HCT116 (cell line): Measurements from ENCODE around the gene OR8A1. TPM values are rescaled to one million over a fixed set of nuclear protein-coding genes. Genes with fewer than 3 reads are reported as not detected.

ENCODE experiments used
- ATAC-seq: fragments of 200-7000 bp; cut with Tn5 transposase; 2 replicates; pipeline ENCODE4 v1.9.1; 2020; ENCODE audit warnings: mild to moderate bottlenecking, moderate library complexity
- BruUV-seq: library from RNA; stranded (reverse); fragments of 400-500 nt; replicated peaks from 2 replicates; lab custom pipeline; 2021; lab: Mats Ljungman, UMichigan
- CTCF ChIA-PET: fragments of 300-600 bp; sonication (Branson Sonifier 250); formaldehyde crosslinking; loops from one replicate; lab custom pipeline; 2021; ENCODE audit warnings: antibody characterized with exemption; lab: Charles Lee
- POLR2A ChIA-PET: fragments of 300-600, 350-600 bp; sonication (Branson Sonifier 250); formaldehyde crosslinking; loops from one replicate; lab custom pipeline; 2021; ENCODE audit warnings: antibody characterized with exemption; lab: Charles Lee
- RAD21 ChIA-PET, 2 experiments: fragments of 300-600 bp; sonication (Branson Sonifier 250); formaldehyde crosslinking; loops; one replicate each; lab custom pipeline; 2023; ENCODE audit warnings: low total read pairs in 2 of 2; ENCODE audit not compliant: uncharacterized antibody in 2 of 2, unreplicated experiment in 2 of 2, low non-redundant PET in 1 of 2; lab: Charles Lee
- DNase-seq: peaks from one replicate; pipeline ENCODE4 v3.0.0-alpha.2; 2010; ENCODE audit warnings: low read depth, low spot score
- H2AFZ ChIP-seq: fragments of 200-600 bp; shearing (Covaris generic), sonication (generic); 2 replicates; pipeline ENCODE4 v1.6.1; 2017; ENCODE audit warnings: low read depth, mixed run types, mixed read lengths, antibody characterized with exemption, low read length; ENCODE audit not compliant: poor library complexity, severe bottlenecking
- H3K27ac ChIP-seq: 2 replicates; pipeline ENCODE4 v1.5.1; 2012; ENCODE audit warnings: low read depth, low read length
- H3K27me3 ChIP-seq: fragments of 200-600 bp; sonication (generic); 2 replicates; pipeline ENCODE4 v1.6.1; 2016; ENCODE audit warnings: mixed run types, low read length, mixed read lengths; ENCODE audit not compliant: insufficient read depth
- H3K36me3 ChIP-seq, 2 experiments: fragments of 200-500 bp in 1 of 2; fragments of 200-600 bp in 1 of 2; sonication (Bioruptor generic) in 1 of 2; sonication (generic) in 1 of 2; 2 replicates each; pipeline versions ENCODE4 v1.5.1 to v1.6.1; 2014 to 2016; ENCODE audit warnings: low read length in 2 of 2, inconsistent platforms in 1 of 2, mixed read lengths in 1 of 2, mixed run types in 1 of 2; ENCODE audit not compliant: insufficient read depth in 2 of 2, control insufficient read depth in 1 of 2
- H3K4me1 ChIP-seq, 2 experiments: fragments of 200-600 bp in 1 of 2; sonication (generic) in 1 of 2; 2 replicates each; pipeline versions ENCODE4 v1.5.1 to v1.6.1; 2012 to 2017; ENCODE audit warnings: low read length in 2 of 2, inconsistent platforms in 1 of 2, mild to moderate bottlenecking in 1 of 2, mixed read lengths in 1 of 2, mixed run types in 1 of 2, moderate library complexity in 1 of 2; ENCODE audit not compliant: insufficient read depth in 2 of 2, control insufficient read depth in 1 of 2
- H3K4me2 ChIP-seq: fragments of 200-600 bp; sonication (generic); 2 replicates; pipeline ENCODE4 v1.6.1; 2017; ENCODE audit warnings: mixed run types, low read length, mixed read lengths
- H3K4me3 ChIP-seq, 2 experiments: fragments of 200-600 bp in 1 of 2; sonication (generic) in 1 of 2; replicated peaks in 1 of 2; 2 replicates each; pipeline ENCODE4 v1.5.1; 2011 to 2016; ENCODE audit warnings: low read length in 2 of 2, control low read depth in 1 of 2, low read depth in 1 of 2, mild to moderate bottlenecking in 1 of 2, mixed read lengths in 1 of 2, mixed run types in 1 of 2
- H3K79me2 ChIP-seq: fragments of 200-600 bp; sonication (generic); 2 replicates; pipeline ENCODE4 v1.6.1; 2017; ENCODE audit warnings: mild to moderate bottlenecking, mixed run types, low read length, moderate library complexity, mixed read lengths; ENCODE audit not compliant: insufficient read depth
- H3K9ac ChIP-seq: fragments of 200-600 bp; sonication (generic); 2 replicates; pipeline ENCODE4 v1.6.1; 2016; ENCODE audit warnings: low read length, mixed read lengths
- H3K9me2 ChIP-seq: fragments of 200-600 bp; sonication (generic), shearing (Covaris generic); 2 replicates; pipeline ENCODE4 v1.6.1; 2017; ENCODE audit warnings: mixed run types, mild to moderate bottlenecking, moderate library complexity; ENCODE audit not compliant: insufficient read depth
- H3K9me3 ChIP-seq, 2 experiments: fragments of 200-500 bp in 1 of 2; fragments of 200-600 bp in 1 of 2; sonication (Bioruptor generic) in 1 of 2; sonication (generic) in 1 of 2; 2 replicates each; pipeline ENCODE4 v1.6.1; 2014 to 2017; ENCODE audit warnings: low read length in 2 of 2, mixed read lengths in 2 of 2, inconsistent platforms in 1 of 2, low read depth in 1 of 2, mild to moderate bottlenecking in 1 of 2, mixed run types in 1 of 2, moderate library complexity in 1 of 2; ENCODE audit not compliant: control insufficient read depth in 1 of 2, insufficient read depth in 1 of 2
- H4K20me1 ChIP-seq: fragments of 200-600 bp; sonication (generic), shearing (Covaris generic); 2 replicates; pipeline ENCODE4 v1.6.1; 2017; ENCODE audit warnings: mixed run types, mild to moderate bottlenecking, moderate library complexity; ENCODE audit not compliant: insufficient read depth
- CBX3 ChIP-seq: IDR thresholded peaks from 2 replicates; pipeline ENCODE4 v1.6.1; 2012; ENCODE audit warnings: low read depth
- CTCF ChIP-seq, 3 experiments: fragments of 200-600 bp in 1 of 3; sonication (generic) in 1 of 3; IDR thresholded peaks in 2 of 3; conservative IDR thresholded peaks in 1 of 3; 2 replicates each; pipeline ENCODE4 v1.5.1; 2012 to 2017; ENCODE audit warnings: low read depth in 2 of 3, low read length in 2 of 3, antibody characterized with exemption in 1 of 3, borderline replicate concordance in 1 of 3, control low read depth in 1 of 3, mild to moderate bottlenecking in 1 of 3, mixed read lengths in 1 of 3, mixed run types in 1 of 3, moderate library complexity in 1 of 3; ENCODE audit not compliant: insufficient read depth in 1 of 3
- EGR1 ChIP-seq: IDR thresholded peaks from 2 replicates; pipeline ENCODE4 v1.6.1; 2012; ENCODE audit warnings: low read depth
- EZH2 ChIP-seq: fragments of 200-600 bp; sonication (generic); IDR thresholded peaks from 2 replicates; pipeline ENCODE4 v1.6.1; 2017; ENCODE audit warnings: antibody characterized with exemption, mixed run types
- POLR2A ChIP-seq: IDR thresholded peaks from 2 replicates; pipeline ENCODE4 v1.7.0; 2011; ENCODE audit warnings: borderline replicate concordance; ENCODE audit not compliant: insufficient read depth, insufficient read length; ENCODE audit errors: extremely low read depth
- POLR2AphosphoS5 ChIP-seq: IDR thresholded peaks from 2 replicates; pipeline ENCODE4 v1.6.1; 2011; ENCODE audit warnings: mild to moderate bottlenecking, low read depth, low read length, moderate library complexity
- SP1 ChIP-seq: IDR thresholded peaks from 2 replicates; pipeline ENCODE4 v1.6.1; 2012; ENCODE audit warnings: low read depth
- ZFX ChIP-seq: fragments of 450-650 bp; IDR thresholded peaks from 2 replicates; pipeline ENCODE4 v1.6.1; 2017
- ZNF274 ChIP-seq: fragments of 200-500 bp; sonication (Bioruptor generic); IDR thresholded peaks from 2 replicates; pipeline ENCODE4 v1.6.1; 2014; ENCODE audit warnings: mild to moderate bottlenecking, low read depth, low read length, inconsistent platforms
- intact Hi-C: fragments of 100-400 bp; cut with micrococcal nuclease; formaldehyde crosslinking; loops from 2 replicates; pipeline ENCODE4 v1.10.0; 2022
- total RNA-seq: library from RNA; stranded (reverse); gene quantifications from one replicate; pipeline ENCODE4 v1.2.1, GENCODE V29; 2021; ENCODE audit not compliant: unreplicated experiment
- TF ChIP-seq, protein P1 (sequence below): IDR thresholded peaks from 2 replicates; pipeline ENCODE4 v1.6.1; 2012

The OR8A1 gene
- total RNA-seq, 1 experiment from 2014 or later: not detected

DNA sequence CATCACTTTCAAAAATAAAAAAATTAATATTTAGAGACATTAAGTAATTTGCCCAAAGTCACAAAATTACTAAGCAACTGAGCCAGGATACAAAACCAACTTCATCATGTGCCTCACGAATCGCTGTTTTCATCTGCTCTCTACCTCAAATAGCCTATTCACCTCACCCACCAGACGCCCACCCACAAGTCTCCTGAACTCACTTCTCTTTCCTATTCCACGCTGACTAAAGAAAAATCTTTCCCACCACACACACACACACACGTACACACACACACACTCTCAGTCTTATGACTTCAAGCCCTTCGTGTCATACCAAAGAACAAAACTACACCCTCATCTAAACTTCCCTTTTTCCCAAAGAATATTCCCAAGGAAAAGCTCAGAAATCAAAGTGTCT is 28.6 kb upstream of the OR8A1 start:
- BruUV-seq: no TSS peak
- intact Hi-C loops: no loop called here
- ChIA-PET CTCF (no interaction called here), RAD21 (no interaction called here), POLR2A (no interaction called here)
- H2AFZ ChIP-seq: no peak overlapping the region
- H3K9ac ChIP-seq: no peak overlapping the region
- H4K20me1 ChIP-seq: no peaks in the 10 kb centered on the region
- no peaks in the 10 kb centered on the region for H3K9me2 ChIP-seq
- DNase-seq (no peak), ATAC-seq (no peak)
- no peak overlapping the region for H3K27ac ChIP-seq
- 0 out of 4 replicates have a peak, but pooled peaks cover 0 to 4% of the 10 kb centered on the region in 2 experiments for H3K4me1 ChIP-seq
- H3K9me3 ChIP-seq: no peaks in the 10 kb centered on the region
- H3K79me2 ChIP-seq: no peaks in the 10 kb centered on the region
- H3K4me3 ChIP-seq: no peak overlapping the region
- no peaks in the 10 kb centered on the region for H3K36me3 ChIP-seq
- no peak overlapping the region for H3K4me2 ChIP-seq
- peaks cover 48% of the 10 kb centered on the region for H3K27me3 ChIP-seq
- TF ChIP-seq POLR2A (no peak), POLR2AphosphoS5 (no peak), ZNF274 (no peak), SP1 (no peak), EZH2 (no peak), CTCF (IDR thresholded peaks at IDR 0.05 in 2 of 3, conservative IDR thresholded peaks at IDR 0.05 in 1 of 3; ENCODE audit: borderline replicate concordance in 1 of 3, insufficient read depth in 1 of 3, low read depth in 2 of 3, low read length in 2 of 3) (no peak), CBX3 (no peak), ZFX (no peak), EGR1 (no peak)
- TF ChIP-seq, protein P1, sequence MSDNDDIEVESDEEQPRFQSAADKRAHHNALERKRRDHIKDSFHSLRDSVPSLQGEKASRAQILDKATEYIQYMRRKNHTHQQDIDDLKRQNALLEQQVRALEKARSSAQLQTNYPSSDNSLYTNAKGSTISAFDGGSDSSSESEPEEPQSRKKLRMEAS: no peak
